Ovary (tissue), 9 donors: ENCODE results near the gene CUL9. TPM values are rescaled to one million over a fixed set of nuclear protein-coding genes. Genes with fewer than 3 reads are reported as not detected.

ENCODE experiments used
- DNase-seq, 5 donors: peaks; one replicate each; pipeline ENCODE4 v3.0.0-alpha.2; 2019 to 2020
- H3K27ac ChIP-seq, 2 donors: fragments of 200-600 bp; one replicate each; pipeline versions ENCODE4 v1.5.1 to v1.8.0; 2019 to 2022
- H3K27me3 ChIP-seq: fragments of 200-600 bp; one replicate; pipeline ENCODE4 v1.8.0; 2022
- H3K36me3 ChIP-seq: fragments of 200-600 bp; sonication (generic); one replicate; pipeline ENCODE4 v1.5.1; 2019
- H3K4me1 ChIP-seq: one replicate; pipeline ENCODE4 v1.8.1; 2013; ENCODE audit warnings: mild to moderate bottlenecking, moderate library complexity; ENCODE audit not compliant: insufficient read depth
- H3K4me3 ChIP-seq: fragments of 200-600 bp; sonication (generic); one replicate; pipeline ENCODE4 v1.5.1; 2017
- H3K9me3 ChIP-seq, 2 donors: fragments of 200-600 bp in 1 of 2; sonication (generic) in 1 of 2; one replicate each; pipeline versions ENCODE4 v1.5.1 to v1.8.1; 2013 to 2019; ENCODE audit warnings: mild to moderate bottlenecking in 1 of 2, moderate library complexity in 1 of 2
- EP300 ChIP-seq: sonication (generic); formaldehyde crosslinking; IDR thresholded peaks from one replicate; pipeline ENCODE4 v1.6.1; 2017; ENCODE audit warnings: antibody characterized with exemption
- POLR2A ChIP-seq: fragments of 450-650 bp; IDR thresholded peaks from one replicate; pipeline ENCODE4 v1.6.1; 2017; ENCODE audit warnings: antibody characterized with exemption, mild to moderate bottlenecking, moderate library complexity
- WGBS, 3 donors: extraction: QIAGEN DNeasy Blood & Tissue Kit in 1 of 3; methylation state at CpG; one replicate each; pipeline versions ENCODE4 v1.1.5 to v1.1.7; 2013 to 2017; 5-methylcytosine and 5-hydroxymethylcytosine counted together
- intact Hi-C, 4 donors: fragments of 100-400 bp; cut with DNase I; formaldehyde crosslinking; loops; one replicate each; pipeline versions ENCODE4 v1.11.0 to v1.15.1; 2022 to 2023
- polyA plus RNA-seq, 2 donors: library from polyadenylated mRNA; stranded (reverse); fragments of 200-250 nt in 1 of 2; fragments of 350-450 nt in 1 of 2; fragmentation: Illumina TruSeq in 1 of 2; extraction: RNeasy Lipid Tissue Mini Kit (QIAGEN cat#74804) in 1 of 2; gene quantifications; one replicate each; pipeline ENCODE4 v1.2.3, GENCODE V29; 2013 to 2014
- total RNA-seq, 7 donors: library from RNA; depleted of rRNA in 2 of 7; stranded (reverse); fragments of >200 nt in 2 of 7; fragmentation: NEBNext Ultra II Directional in 3 of 7; extraction: Animal tissue kit (Norgen Biotek cat#: 25700) in 3 of 7; gene quantifications; one replicate each; pipeline versions ENCODE4 v1.1.0 to v1.2.4, GENCODE V29; 2016 to 2023
- TF ChIP-seq, protein P1 (sequence below), 3 donors: fragments of 450-650 bp in 2 of 3; fragments of 200-600 bp in 1 of 3; IDR thresholded peaks; one replicate each; pipeline versions ENCODE4 v1.5.1 to v1.8.0; 2016 to 2022; ENCODE audit warnings: antibody characterized with exemption in 3 of 3, mild to moderate bottlenecking in 1 of 3
- donor health status: DM: no; HTN: no; CAD: no; lungs with moderate emphysema.
- donor health status: DM: no; HTN: no; CAD: no.
- donor health status: Bipolar disorder and iron deficiency.
- donor health status: DM: yes; HTN: yes; CAD: no.
- donor health status: DM: no; HTN: no; CAD: no.
- donor health status: DM: yes; HTN: yes; CAD: no.

Gene CUL9
- total and polyA plus RNA-seq, 9 donors, result 15.9 to 44.5 (median 30.0) TPM

DNA sequence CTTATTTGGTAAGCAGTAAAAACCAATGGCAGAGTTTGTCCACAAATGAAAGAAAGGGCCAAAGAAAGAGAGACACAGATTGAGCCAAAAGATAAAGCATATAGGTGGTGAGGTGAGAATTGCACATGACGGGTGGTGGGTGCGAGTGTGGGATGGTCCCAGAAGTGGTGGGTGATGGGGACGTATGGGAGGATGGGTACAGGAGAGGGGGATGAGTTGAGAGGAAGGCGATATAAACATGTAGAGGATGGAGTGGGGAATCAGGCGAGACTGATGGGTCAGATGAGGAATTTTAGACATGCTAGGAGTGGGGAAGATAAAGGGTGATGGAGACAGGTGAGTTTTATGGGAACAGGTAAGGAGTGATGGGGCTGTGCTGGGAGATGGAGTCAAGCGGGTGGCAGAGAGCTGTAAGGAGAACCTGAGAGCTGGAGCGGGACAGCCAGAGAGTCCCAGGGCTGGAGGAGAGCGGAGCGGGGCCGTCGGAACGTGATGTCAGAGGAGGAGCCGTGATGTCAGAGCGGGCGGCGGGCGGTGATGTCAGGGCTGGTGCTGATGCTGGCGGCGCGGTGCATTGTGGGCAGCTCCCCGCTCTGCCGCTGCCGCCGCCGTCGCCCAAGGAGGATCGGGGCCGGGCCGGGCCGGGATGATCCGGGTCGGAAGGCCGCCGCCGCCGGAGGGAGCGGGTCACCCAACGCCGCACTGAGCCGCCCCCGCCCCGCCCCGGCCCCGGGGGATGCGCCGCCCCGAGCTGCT is 61.1 kb downstream of the CUL9 start, which contains the start of gene TTBK1:
Gene TTBK1 (plus strand): TSS at position 574 of the 756 bp plus-strand sequence. CDS start 3,180 bp downstream, outside the sequence.
- 7 to 14% (median 11%) methylated on average over 22 to 47 of the region's 47 CpGs for WGBS, 3 donors
- intact Hi-C loops, result no loop called here
- TF ChIP-seq EP300 (no peak), POLR2A (no peak)
- TF ChIP-seq, protein P1, sequence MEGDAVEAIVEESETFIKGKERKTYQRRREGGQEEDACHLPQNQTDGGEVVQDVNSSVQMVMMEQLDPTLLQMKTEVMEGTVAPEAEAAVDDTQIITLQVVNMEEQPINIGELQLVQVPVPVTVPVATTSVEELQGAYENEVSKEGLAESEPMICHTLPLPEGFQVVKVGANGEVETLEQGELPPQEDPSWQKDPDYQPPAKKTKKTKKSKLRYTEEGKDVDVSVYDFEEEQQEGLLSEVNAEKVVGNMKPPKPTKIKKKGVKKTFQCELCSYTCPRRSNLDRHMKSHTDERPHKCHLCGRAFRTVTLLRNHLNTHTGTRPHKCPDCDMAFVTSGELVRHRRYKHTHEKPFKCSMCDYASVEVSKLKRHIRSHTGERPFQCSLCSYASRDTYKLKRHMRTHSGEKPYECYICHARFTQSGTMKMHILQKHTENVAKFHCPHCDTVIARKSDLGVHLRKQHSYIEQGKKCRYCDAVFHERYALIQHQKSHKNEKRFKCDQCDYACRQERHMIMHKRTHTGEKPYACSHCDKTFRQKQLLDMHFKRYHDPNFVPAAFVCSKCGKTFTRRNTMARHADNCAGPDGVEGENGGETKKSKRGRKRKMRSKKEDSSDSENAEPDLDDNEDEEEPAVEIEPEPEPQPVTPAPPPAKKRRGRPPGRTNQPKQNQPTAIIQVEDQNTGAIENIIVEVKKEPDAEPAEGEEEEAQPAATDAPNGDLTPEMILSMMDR (IDR thresholded peaks at IDR 0.05), result no peak
- Histone ChIP-seq H3K36me3 (no peaks in the 10 kb centered on the region), H3K9me3 (no peaks in the 10 kb centered on the region), H3K27ac (no peak within 1 kb of the TSS), H3K4me1 (peaks cover 3% of the 10 kb centered on the region), H3K4me3 (no peak within 1 kb of the TSS), H3K27me3 (no peaks in the 10 kb centered on the region)
- DNase-seq, result no peak

DNA sequence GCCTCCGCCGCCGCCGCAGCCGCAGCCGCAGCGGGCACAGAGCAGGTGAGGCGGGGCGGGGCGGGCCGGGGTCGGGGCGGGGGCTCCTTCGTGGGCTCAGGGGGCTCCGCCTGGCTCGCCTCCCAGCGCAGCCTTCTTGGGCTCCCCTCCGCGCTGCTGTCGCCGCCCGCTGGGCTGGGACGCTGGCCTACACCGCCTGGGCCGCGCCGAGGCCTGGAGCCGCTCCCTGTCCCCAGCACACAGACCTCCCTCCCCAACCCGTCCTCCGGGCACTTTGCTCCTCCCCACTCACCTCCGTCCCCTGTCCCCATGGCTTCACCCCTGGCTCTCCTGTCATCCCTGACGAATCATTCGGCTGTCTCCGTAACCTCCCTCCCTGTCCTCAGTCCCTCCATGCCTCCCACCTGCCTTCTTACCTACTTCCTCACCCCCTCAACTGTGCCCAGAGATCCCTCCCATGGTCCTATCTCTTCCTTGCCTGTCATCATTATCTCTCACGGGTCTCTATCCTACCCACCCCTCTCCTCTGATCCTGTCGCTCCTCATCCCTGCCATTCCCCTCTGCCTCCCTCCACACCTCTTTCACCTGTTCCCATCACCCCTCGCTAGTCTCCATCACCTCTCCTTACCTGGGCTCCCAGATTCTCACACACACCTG is 61.8 kb downstream of the CUL9 start:
- H3K4me3 ChIP-seq, result no peak overlapping the region
- peaks cover 3% of the 10 kb centered on the region for H3K4me1 ChIP-seq
- no peak overlapping the region for H3K27ac ChIP-seq
- 14 to 29% (median 26%) methylated on average over 19 to 37 of the region's 37 CpGs for WGBS, 3 donors
- TF ChIP-seq EP300 (no peak), POLR2A (no peak)
- TF ChIP-seq, protein P1 (IDR thresholded peaks at IDR 0.05), result no peak
- intact Hi-C loops, result no loop called here
- H3K9me3 ChIP-seq, result no peaks in the 10 kb centered on the region
- no peaks in the 10 kb centered on the region for H3K27me3 ChIP-seq
- H3K36me3 ChIP-seq, result no peaks in the 10 kb centered on the region
- no peak for DNase-seq

DNA sequence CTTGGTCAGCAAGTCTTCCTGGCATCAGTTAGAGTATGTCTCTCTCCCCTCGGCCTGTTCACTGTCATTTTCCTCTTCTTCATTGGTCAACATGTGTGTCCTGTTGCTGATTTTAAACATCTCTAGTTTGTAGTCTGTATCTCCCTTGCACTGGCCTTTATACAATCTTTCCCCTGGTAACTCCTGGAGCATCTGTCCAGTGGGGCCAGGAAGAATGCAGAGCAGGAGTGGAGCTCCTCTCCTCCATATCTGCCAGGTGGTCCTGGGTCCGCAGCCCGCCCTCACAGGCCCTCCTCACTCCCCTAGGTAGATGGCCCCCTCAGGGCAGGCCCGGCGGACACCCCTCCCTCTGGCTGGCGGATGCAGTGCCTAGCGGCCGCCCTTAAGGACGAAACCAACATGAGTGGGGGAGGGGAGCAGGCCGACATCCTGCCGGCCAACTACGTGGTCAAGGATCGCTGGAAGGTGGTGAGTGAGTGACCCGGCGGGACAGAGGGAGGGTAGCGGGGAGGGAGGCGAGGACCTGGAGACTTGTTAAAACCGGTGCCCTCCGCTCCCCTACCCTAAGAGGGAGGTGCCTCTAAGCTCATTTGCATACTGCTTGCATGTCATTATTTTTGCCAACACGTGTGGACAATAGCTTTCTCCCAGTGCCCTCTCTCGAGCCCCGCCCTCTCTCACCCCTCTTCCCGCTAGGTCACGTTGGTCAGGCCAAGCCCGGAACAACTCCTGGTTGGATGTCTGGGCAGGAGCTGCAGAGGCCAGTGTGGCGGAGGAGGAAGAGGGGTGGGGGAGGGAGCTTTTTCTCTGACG is 64.5 kb downstream of the CUL9 start:
- DNase-seq, result peak in 1 of 5 donors; percentile 43
- Histone ChIP-seq H3K9me3 (no peaks in the 10 kb centered on the region), H3K4me3 (peak overlapping the region; percentile 35), H3K4me1 (peaks cover 3% of the 10 kb centered on the region), H3K27ac (no peak overlapping the region), H3K27me3 (no peaks in the 10 kb centered on the region), H3K36me3 (no peaks in the 10 kb centered on the region)
- TF ChIP-seq EP300, result no peak
- TF ChIP-seq, protein P1 (IDR thresholded peaks at IDR 0.05), result no peak
- 13 to 15% (median 14%) methylated on average over 25 to 27 of the region's 27 CpGs for WGBS, 3 donors
- intact Hi-C loops, result no loop called here
